ENCODE measurements around the gene THRA. TPM values are rescaled to one million over a fixed set of nuclear protein-coding genes. Genes with fewer than 3 reads are reported as not detected.

The THRA gene
- total and polyA plus RNA-seq, 9 of the 15 experiments (the other 6 are each of a cell fraction or from before 2014, with no cell fraction given): 0.34 to 23.4 (median 12.7) TPM

- TF ChIP-seq, protein P1, sequence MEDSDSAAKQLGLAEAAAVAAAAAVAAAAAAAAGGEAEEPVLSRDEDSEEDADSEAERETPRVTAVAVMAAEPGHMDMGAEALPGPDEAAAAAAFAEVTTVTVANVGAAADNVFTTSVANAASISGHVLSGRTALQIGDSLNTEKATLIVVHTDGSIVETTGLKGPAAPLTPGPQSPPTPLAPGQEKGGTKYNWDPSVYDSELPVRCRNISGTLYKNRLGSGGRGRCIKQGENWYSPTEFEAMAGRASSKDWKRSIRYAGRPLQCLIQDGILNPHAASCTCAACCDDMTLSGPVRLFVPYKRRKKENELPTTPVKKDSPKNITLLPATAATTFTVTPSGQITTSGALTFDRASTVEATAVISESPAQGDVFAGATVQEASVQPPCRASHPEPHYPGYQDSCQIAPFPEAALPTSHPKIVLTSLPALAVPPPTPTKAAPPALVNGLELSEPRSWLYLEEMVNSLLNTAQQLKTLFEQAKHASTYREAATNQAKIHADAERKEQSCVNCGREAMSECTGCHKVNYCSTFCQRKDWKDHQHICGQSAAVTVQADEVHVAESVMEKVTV (CRISPR knock-in tag; IDR thresholded peaks at IDR 0.05): peak; percentile 66
- TF ChIP-seq ARID1B (IDR thresholded peaks at IDR 0.05) (no peak), ZNF589 (CRISPR knock-in tag; IDR thresholded peaks at IDR 0.05; ENCODE audit: low read depth) (no peak), SNAPC5 (CRISPR knock-in tag; IDR thresholded peaks at IDR 0.05) (no peak), ZNF717 (CRISPR knock-in tag; IDR thresholded peaks at IDR 0.05) (no peak), ATF4 (CRISPR knock-in tag; IDR thresholded peaks at IDR 0.05) (no peak), ZBTB7A (IDR thresholded peaks at IDR 0.05; ENCODE audit: borderline replicate concordance, control insufficient read depth, low read depth, low read length) (peak; percentile 99), FUS (optimal IDR thresholded peaks at IDR 0.05; ENCODE audit: low read depth, low read length) (no peak), NFRKB (IDR thresholded peaks at IDR 0.05; ENCODE audit: low read depth) (no peak), TSHZ1 (CRISPR knock-in tag; IDR thresholded peaks at IDR 0.05) (no peak)
- TF ChIP-seq, protein P2, sequence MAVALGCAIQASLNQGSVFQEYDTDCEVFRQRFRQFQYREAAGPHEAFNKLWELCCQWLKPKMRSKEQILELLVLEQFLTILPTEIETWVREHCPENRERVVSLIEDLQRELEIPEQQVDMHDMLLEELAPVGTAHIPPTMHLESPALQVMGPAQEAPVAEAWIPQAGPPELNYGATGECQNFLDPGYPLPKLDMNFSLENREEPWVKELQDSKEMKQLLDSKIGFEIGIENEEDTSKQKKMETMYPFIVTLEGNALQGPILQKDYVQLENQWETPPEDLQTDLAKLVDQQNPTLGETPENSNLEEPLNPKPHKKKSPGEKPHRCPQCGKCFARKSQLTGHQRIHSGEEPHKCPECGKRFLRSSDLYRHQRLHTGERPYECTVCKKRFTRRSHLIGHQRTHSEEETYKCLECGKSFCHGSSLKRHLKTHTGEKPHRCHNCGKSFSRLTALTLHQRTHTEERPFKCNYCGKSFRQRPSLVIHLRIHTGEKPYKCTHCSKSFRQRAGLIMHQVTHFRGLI (CRISPR knock-in tag; IDR thresholded peaks at IDR 0.05): no peak
- TF ChIP-seq, protein P3, sequence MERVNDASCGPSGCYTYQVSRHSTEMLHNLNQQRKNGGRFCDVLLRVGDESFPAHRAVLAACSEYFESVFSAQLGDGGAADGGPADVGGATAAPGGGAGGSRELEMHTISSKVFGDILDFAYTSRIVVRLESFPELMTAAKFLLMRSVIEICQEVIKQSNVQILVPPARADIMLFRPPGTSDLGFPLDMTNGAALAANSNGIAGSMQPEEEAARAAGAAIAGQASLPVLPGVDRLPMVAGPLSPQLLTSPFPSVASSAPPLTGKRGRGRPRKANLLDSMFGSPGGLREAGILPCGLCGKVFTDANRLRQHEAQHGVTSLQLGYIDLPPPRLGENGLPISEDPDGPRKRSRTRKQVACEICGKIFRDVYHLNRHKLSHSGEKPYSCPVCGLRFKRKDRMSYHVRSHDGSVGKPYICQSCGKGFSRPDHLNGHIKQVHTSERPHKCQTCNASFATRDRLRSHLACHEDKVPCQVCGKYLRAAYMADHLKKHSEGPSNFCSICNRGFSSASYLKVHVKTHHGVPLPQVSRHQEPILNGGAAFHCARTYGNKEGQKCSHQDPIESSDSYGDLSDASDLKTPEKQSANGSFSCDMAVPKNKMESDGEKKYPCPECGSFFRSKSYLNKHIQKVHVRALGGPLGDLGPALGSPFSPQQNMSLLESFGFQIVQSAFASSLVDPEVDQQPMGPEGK (CRISPR knock-in tag; IDR thresholded peaks at IDR 0.05; ENCODE audit: borderline replicate concordance): no peak
These were observed 23.6 kb downstream of the THRA start (continued) for GRCh38 chr17:40086150-40087044.

Data from K562 (cell line).